Neural cell (in vitro differentiated cells): ENCODE results near the gene IPO4. TPM values are rescaled to one million over a fixed set of nuclear protein-coding genes. Genes with fewer than 3 reads are reported as not detected.

Experiments used
- H2AFZ ChIP-seq: fragments of 200-600, 300-800 bp; sonication (generic), shearing (Covaris generic); 2 replicates; pipeline ENCODE4 v1.6.0; 2014; ENCODE audit warnings: low read depth, mild to moderate bottlenecking, antibody characterized with exemption, low read length, moderate library complexity
- H3F3A ChIP-seq: fragments of 200-600 bp; shearing (Covaris generic); 2 replicates; pipeline ENCODE4 v1.6.1; 2016; ENCODE audit warnings: mild to moderate bottlenecking, moderate library complexity, mixed read lengths, antibody characterized with exemption, low read length; ENCODE audit not compliant: insufficient read depth, poor library complexity, severe bottlenecking
- H3K27ac ChIP-seq: fragments of 200-600, 300-800 bp; sonication (generic), shearing (Covaris generic); 2 replicates; pipeline ENCODE4 v1.5.1; 2014; ENCODE audit warnings: mild to moderate bottlenecking, low read length, moderate library complexity
- H3K27me3 ChIP-seq: fragments of 300-800, 200-600 bp; sonication (generic), shearing (Covaris generic); 2 replicates; pipeline ENCODE4 v1.6.0; 2014; ENCODE audit warnings: mild to moderate bottlenecking, low read depth, low read length, moderate library complexity; ENCODE audit not compliant: insufficient read depth
- H3K36me3 ChIP-seq: fragments of 300-800, 200-600 bp; sonication (generic), shearing (Covaris generic); 2 replicates; pipeline ENCODE4 v1.5.1; 2014; ENCODE audit warnings: mild to moderate bottlenecking, antibody characterized with exemption, low read length, moderate library complexity; ENCODE audit not compliant: insufficient read depth
- H3K4me2 ChIP-seq: fragments of 300-800, 200-600 bp; sonication (generic), shearing (Covaris generic); 2 replicates; pipeline ENCODE4 v1.6.0; 2014; ENCODE audit warnings: mild to moderate bottlenecking, low read length
- H3K4me3 ChIP-seq: fragments of 300-800, 200-600 bp; sonication (generic), shearing (Covaris generic); 2 replicates; pipeline ENCODE4 v1.5.1; 2014; ENCODE audit warnings: mild to moderate bottlenecking, low read length, moderate library complexity
- H3K79me2 ChIP-seq: fragments of 200-600 bp; shearing (Covaris generic); replicated peaks from 2 replicates; pipeline ENCODE4 v1.6.0; 2014; ENCODE audit warnings: mild to moderate bottlenecking, low read length, moderate library complexity; ENCODE audit not compliant: insufficient read depth
- H3K9ac ChIP-seq: fragments of 300-800, 200-600 bp; sonication (generic), shearing (Covaris generic); 2 replicates; pipeline ENCODE4 v1.6.1; 2016; ENCODE audit warnings: mild to moderate bottlenecking, low read length, mixed read lengths
- H3K9me2 ChIP-seq: fragments of 200-600 bp; shearing (Covaris generic); 2 replicates; pipeline ENCODE4 v1.6.1; 2016; ENCODE audit warnings: mild to moderate bottlenecking, low read length, mixed read lengths; ENCODE audit not compliant: insufficient read depth
- H3K9me3 ChIP-seq: fragments of 200-600, 300-800 bp; sonication (generic), shearing (Covaris generic); 2 replicates; pipeline ENCODE4 v1.6.1; 2016; ENCODE audit warnings: mild to moderate bottlenecking, mixed run types, low read length, moderate library complexity, mixed read lengths
- H4K20me1 ChIP-seq: fragments of 200-600 bp; shearing (Covaris generic); 2 replicates; pipeline ENCODE4 v1.6.1; 2016; ENCODE audit warnings: mild to moderate bottlenecking, mixed run types; ENCODE audit not compliant: insufficient read depth
- CTCF ChIP-seq: fragments of 450-650 bp; IDR thresholded peaks from 2 replicates; pipeline ENCODE4 v1.5.1; 2014; ENCODE audit warnings: antibody characterized with exemption, mild to moderate bottlenecking, moderate library complexity; ENCODE audit not compliant: poor library complexity, severe bottlenecking
- EP300 ChIP-seq: fragments of 450-650 bp; conservative IDR thresholded peaks from 2 replicates; pipeline ENCODE4 v1.6.1; 2014; ENCODE audit warnings: antibody characterized with exemption, mild to moderate bottlenecking, moderate library complexity; ENCODE audit not compliant: poor library complexity, severe bottlenecking
- EZH2 ChIP-seq: fragments of 200-600, 300-800 bp; shearing (Covaris generic), sonication (generic); IDR thresholded peaks from 2 replicates; pipeline ENCODE4 v1.6.1; 2014; ENCODE audit warnings: antibody characterized with exemption, low read length, borderline replicate concordance, mild to moderate bottlenecking; ENCODE audit not compliant: insufficient read depth, poor library complexity, severe bottlenecking
- MXI1 ChIP-seq: fragments of 450-650 bp; conservative IDR thresholded peaks from 2 replicates; pipeline ENCODE4 v1.6.1; 2014; ENCODE audit warnings: antibody characterized with exemption, mild to moderate bottlenecking; ENCODE audit not compliant: poor library complexity, severe bottlenecking
- POLR2AphosphoS5 ChIP-seq: IDR thresholded peaks from 2 replicates; pipeline ENCODE4 v1.6.1; 2012
- RAD21 ChIP-seq: fragments of 450-650 bp; conservative IDR thresholded peaks from 2 replicates; pipeline ENCODE4 v1.6.1; 2014; ENCODE audit warnings: antibody characterized with exemption, mild to moderate bottlenecking, moderate library complexity
- REST ChIP-seq: IDR thresholded peaks from 2 replicates; pipeline ENCODE4 v1.6.1; 2012; ENCODE audit warnings: borderline replicate concordance
- SMC3 ChIP-seq: fragments of 450-650 bp; conservative IDR thresholded peaks from 2 replicates; pipeline ENCODE4 v1.6.1; 2014; ENCODE audit warnings: antibody characterized with exemption, mild to moderate bottlenecking, moderate library complexity; ENCODE audit not compliant: poor library complexity
- TAF1 ChIP-seq: IDR thresholded peaks from 2 replicates; pipeline ENCODE4 v1.6.1; 2012; ENCODE audit warnings: low read depth
- polyA plus RNA-seq: library from polyadenylated mRNA; depleted of rRNA; stranded (reverse); fragments of >200 nt; gene quantifications from 2 replicates; pipeline ENCODE4 v1.2.3, GENCODE V29; 2014

The IPO4 gene
- polyA plus RNA-seq, 1 donor from 2014 or later: 9.2 TPM

GRCh38 chr14:24151404-24152080, 37.1 kb downstream of the IPO4 start:
- Histone ChIP-seq H3K4me3 (no peak overlapping the region), H3K27me3 (no peaks in the 10 kb centered on the region), H3K4me2 (no peak overlapping the region), H3K9me2 (no peaks in the 10 kb centered on the region), H3F3A (no peaks in the 10 kb centered on the region), H3K36me3 (no peaks in the 10 kb centered on the region), H3K27ac (no peak overlapping the region), H3K79me2 (peaks cover 9% of the 10 kb centered on the region), H3K9me3 (no peaks in the 10 kb centered on the region), H3K9ac (no peak overlapping the region), H2AFZ (no peak overlapping the region), H4K20me1 (no peaks in the 10 kb centered on the region)
- no peak for TF ChIP-seq EZH2
- no peak for TF ChIP-seq POLR2AphosphoS5
- no peak for TF ChIP-seq SMC3
- no peak for TF ChIP-seq RAD21
- no peak for TF ChIP-seq EP300
- TF ChIP-seq REST: no peak
- no peak for TF ChIP-seq CTCF
- TF ChIP-seq TAF1: no peak
- TF ChIP-seq MXI1: no peak

GRCh38 chr14:24150993-24151392, 37.6 kb downstream of the IPO4 start:
- TF ChIP-seq EP300: no peak
- no peak for TF ChIP-seq CTCF
- TF ChIP-seq EZH2: no peak
- no peak for TF ChIP-seq MXI1
- TF ChIP-seq RAD21: no peak
- TF ChIP-seq REST: no peak
- TF ChIP-seq TAF1: no peak
- TF ChIP-seq SMC3: no peak
- TF ChIP-seq POLR2AphosphoS5: no peak
- Histone ChIP-seq H3K36me3 (no peaks in the 10 kb centered on the region), H3F3A (no peaks in the 10 kb centered on the region), H3K4me3 (no peak overlapping the region), H3K27me3 (no peaks in the 10 kb centered on the region), H3K27ac (no peak overlapping the region), H3K4me2 (no peak overlapping the region), H3K9ac (no peak overlapping the region), H3K9me3 (no peaks in the 10 kb centered on the region), H4K20me1 (no peaks in the 10 kb centered on the region), H3K9me2 (no peaks in the 10 kb centered on the region), H2AFZ (no peak overlapping the region), H3K79me2 (peaks cover 9% of the 10 kb centered on the region)
